Endothelial cell of umbilical vein (primary cell): ENCODE data around the gene CFAP68.

Experiments
- CTCF ChIP-seq, 2 donors: IDR thresholded peaks; 1 replicate in 1 of 2; 2 replicates in 1 of 2; pipeline ENCODE4 v1.5.1; 2011; ENCODE audit warnings: low read length in 2 of 2, mild to moderate bottlenecking in 2 of 2, moderate library complexity in 2 of 2, control low read depth in 1 of 2, inconsistent platforms in 1 of 2, low read depth in 1 of 2; ENCODE audit not compliant: insufficient read depth in 1 of 2; ENCODE audit errors: extremely low read depth in 1 of 2
- EZH2 ChIP-seq: IDR thresholded peaks from 2 replicates; pipeline ENCODE4 v1.6.1; 2012; ENCODE audit warnings: borderline replicate concordance, low read depth, mild to moderate bottlenecking, moderate library complexity, low read length, inconsistent platforms; ENCODE audit not compliant: severe bottlenecking
- MYC ChIP-seq: IDR thresholded peaks from one replicate; pipeline ENCODE4 v1.6.1; 2011; ENCODE audit warnings: mild to moderate bottlenecking, low read depth, low read length
- POLR2A ChIP-seq: IDR thresholded peaks from 2 replicates; pipeline ENCODE4 v1.6.1; 2012; ENCODE audit warnings: low read depth, mild to moderate bottlenecking, control low read depth, low read length
- POLR2AphosphoS5 ChIP-seq: IDR thresholded peaks from 2 replicates; pipeline ENCODE4 v1.6.1; 2012; ENCODE audit warnings: low read depth, mild to moderate bottlenecking, control low read depth, low read length, moderate library complexity; ENCODE audit not compliant: insufficient read depth

DNA sequence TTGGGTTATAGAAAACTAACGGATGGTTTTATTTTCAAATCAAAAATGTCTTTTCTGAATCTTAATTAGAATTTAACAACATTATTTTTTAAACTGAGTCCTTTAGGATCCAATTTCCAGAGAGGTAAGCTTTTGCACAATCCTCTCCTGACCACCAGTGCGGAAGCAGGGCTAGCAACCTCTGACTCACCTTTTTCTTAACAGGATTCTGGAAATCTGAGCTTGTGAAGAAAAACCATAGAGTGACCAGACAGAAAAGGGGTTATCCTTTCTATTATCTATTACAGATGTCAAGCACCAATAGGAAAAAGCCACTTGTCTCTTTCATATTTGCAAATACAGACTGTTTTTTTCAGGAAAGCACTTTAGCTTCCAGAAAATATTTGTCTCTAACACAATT is 33.3 kb upstream of the CFAP68 start:
- TF ChIP-seq CTCF (IDR thresholded peaks at IDR 0.05; ENCODE audit: extremely low read depth in 1 of 2, insufficient read depth in 1 of 2, low read depth in 1 of 2, low read length in 2 of 2) (no peak), POLR2AphosphoS5 (no peak), EZH2 (no peak), POLR2A (no peak), MYC (no peak)
